GM12891 (cell line): ENCODE data around the gene POP5.

Source experiments
- PAX5 ChIP-seq: IDR thresholded peaks from 2 replicates; pipeline ENCODE4 v1.6.1; 2011; ENCODE audit warnings: low read length, moderate library complexity, mild to moderate bottlenecking; ENCODE audit not compliant: insufficient read depth, severe bottlenecking
- POLR2A ChIP-seq: IDR thresholded peaks from 2 replicates; pipeline ENCODE4 v1.6.1; 2011; ENCODE audit warnings: low read depth, low read length, control low read depth
- POLR2AphosphoS5 ChIP-seq: IDR thresholded peaks from 2 replicates; pipeline ENCODE4 v1.6.1; 2011; ENCODE audit warnings: low read depth, low read length, control low read depth
- POU2F2 ChIP-seq: IDR thresholded peaks from 2 replicates; pipeline ENCODE4 v1.6.1; 2011; ENCODE audit warnings: low read depth, mild to moderate bottlenecking, control low read depth, low read length, moderate library complexity
- SPI1 ChIP-seq: IDR thresholded peaks from 2 replicates; pipeline ENCODE4 v1.6.1; 2011; ENCODE audit warnings: low read depth, low read length, control low read depth
- TAF1 ChIP-seq: IDR thresholded peaks from 2 replicates; pipeline ENCODE4 v1.6.1; 2011; ENCODE audit warnings: low read depth, low read length, control low read depth

DNA sequence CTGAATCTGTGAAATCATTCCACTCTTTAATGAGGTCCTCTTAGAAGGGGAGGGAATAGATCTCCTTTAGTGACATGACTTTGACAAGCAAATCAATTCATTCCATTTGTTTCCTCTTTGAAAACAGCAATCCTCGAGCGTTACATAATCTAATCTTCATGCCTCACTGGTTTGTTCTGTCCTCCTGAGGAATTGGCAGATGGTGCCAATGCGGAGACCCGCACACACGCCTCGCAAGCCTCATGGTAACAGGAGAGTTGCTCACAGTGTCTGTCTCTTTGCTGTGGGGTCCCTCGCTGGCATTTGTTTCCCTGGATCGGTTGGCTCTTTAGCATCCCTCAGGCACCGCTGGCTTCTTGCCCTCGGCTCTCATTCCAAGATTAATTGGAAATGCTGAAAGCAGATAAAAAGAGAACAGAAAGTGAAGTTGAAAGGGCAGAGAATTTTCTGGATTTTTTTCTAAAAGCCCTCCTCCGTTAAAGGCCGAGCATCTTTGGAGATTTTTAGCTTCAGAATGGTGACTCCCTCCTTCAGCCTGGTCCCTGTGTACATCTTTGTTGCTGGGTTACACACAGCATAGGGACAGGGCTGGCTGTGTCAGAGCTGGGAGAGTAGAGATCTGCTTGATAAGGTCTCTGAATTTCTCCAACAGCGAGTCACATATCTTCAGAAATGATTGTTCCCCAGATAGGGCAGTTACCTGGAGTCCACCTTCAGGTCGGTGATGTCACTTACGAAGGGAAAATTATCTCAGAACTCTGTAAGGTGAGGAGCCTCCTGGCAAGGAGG lies 49.1 kb upstream of the POP5 start:
- TF ChIP-seq POLR2AphosphoS5 (no peak), TAF1 (no peak), POLR2A (no peak), SPI1 (no peak), PAX5 (no peak), POU2F2 (no peak)
